ENCODE measurements around the gene ZMYM2.

GRCh38 chr13:19985219-19985556 is 26.7 kb downstream of the ZMYM2 start:
- no peak for TF ChIP-seq CTCF (IDR thresholded peaks at IDR 0.05; ENCODE audit: low read length)
- TF ChIP-seq EZH2 (optimal IDR thresholded peaks at IDR 0.05; ENCODE audit: low read depth, low read length) = no peak
